SU-DHL-6 (cell line): Measurements from ENCODE around the gene RTP2.

Source experiments
- CTCF ChIP-seq: fragments of 200-600 bp; sonication (generic); IDR thresholded peaks from one replicate; pipeline ENCODE4 v1.5.1; 2017; ENCODE audit warnings: antibody characterized with exemption, mild to moderate bottlenecking, low read length, moderate library complexity; ENCODE audit not compliant: insufficient read depth, poor library complexity, severe bottlenecking
- EZH2phosphoT487 ChIP-seq: fragments of 200-600 bp; sonication (generic), shearing (Covaris generic); conservative IDR thresholded peaks from 2 replicates; pipeline ENCODE4 v1.6.1; 2018; ENCODE audit warnings: mild to moderate bottlenecking, antibody characterized with exemption, low read length, moderate library complexity, mixed read lengths

GRCh38 chr3:187651282-187651681 is 51.1 kb downstream of the RTP2 start:
- TF ChIP-seq CTCF (no peak), EZH2phosphoT487 (no peak)
